ENCODE measurements around the gene ARHGAP15.

GRCh38 chr2:143333847-143334246 lies 204.6 kb downstream of the ARHGAP15 start:
- TF ChIP-seq SUZ12 (IDR thresholded peaks at IDR 0.05; ENCODE audit: extremely low read depth, insufficient read depth, insufficient read length) (no peak), YY1 (IDR thresholded peaks at IDR 0.05; ENCODE audit: insufficient read depth, insufficient read length) (no peak), ZNF274 (IDR thresholded peaks at IDR 0.05; ENCODE audit: low read depth, low read length) (no peak)

Data from NT2/D1 (cell line).